Endometrial microvascular endothelial cells (primary cell): ENCODE measurements around the gene IL16. TPM values are rescaled to one million over a fixed set of nuclear protein-coding genes. Genes with fewer than 3 reads are reported as not detected.
"Not testable (repeated sequence)": the region's sequence is repeated elsewhere in the genome, so short reads cannot be mapped to it uniquely, and the experiment has no call there.

Experiments used
- in situ Hi-C: cut with HindIII; loops from 2 replicates; pipeline ENCODE4 v1.10.0; 2017; ENCODE audit warnings: low sequenced_read_pairs, low pct_unique_long_range_greater_than_20kb; ENCODE audit errors: inconsistent ontology term
- total RNA-seq: library from RNA; depleted of rRNA; stranded (reverse); fragments of >200 nt; gene quantifications from one replicate; pipeline ENCODE4 v1.2.3, GENCODE V29; 2015; ENCODE audit errors: inconsistent ontology term

IL16 gene
- total RNA-seq = not detected

DNA sequence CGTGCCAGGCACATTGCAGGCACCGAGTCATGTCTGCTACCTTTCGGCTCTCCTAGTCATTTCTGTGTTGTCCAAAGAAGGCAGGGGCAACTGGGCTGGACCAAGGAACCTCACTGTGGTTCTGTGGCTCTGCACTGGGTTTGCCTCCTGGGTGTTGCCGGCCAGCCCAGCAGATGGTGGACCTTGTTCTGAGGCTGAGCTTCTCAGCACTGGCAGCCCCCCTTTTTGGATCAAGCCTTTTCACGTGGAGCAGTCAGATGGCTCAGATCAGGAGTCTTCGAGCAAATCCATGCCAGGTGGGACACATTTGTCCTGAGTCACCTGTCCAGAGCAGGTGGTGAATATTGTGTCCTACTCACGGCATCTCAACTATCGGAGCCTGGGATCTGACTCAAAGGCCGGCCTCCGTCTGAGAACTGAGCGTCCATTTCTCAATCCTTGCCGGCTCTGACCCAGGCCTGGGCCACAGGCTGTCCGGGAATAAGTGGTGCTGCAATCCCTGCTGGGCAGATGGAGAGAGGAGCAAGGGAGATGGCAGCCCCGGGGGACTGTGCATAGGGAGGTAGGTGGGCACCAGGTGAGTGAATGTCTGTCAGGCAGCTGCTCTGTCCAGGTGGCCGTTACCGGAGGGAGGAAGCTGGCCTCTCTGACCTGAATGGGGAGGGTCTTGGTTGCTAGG is at the start of gene IL16:
Gene IL16 (plus strand): TSS at position 304 of the 679 bp plus-strand sequence. CDS start 28,521 bp downstream, outside the sequence.
- in situ Hi-C loops = no loop called here

DNA sequence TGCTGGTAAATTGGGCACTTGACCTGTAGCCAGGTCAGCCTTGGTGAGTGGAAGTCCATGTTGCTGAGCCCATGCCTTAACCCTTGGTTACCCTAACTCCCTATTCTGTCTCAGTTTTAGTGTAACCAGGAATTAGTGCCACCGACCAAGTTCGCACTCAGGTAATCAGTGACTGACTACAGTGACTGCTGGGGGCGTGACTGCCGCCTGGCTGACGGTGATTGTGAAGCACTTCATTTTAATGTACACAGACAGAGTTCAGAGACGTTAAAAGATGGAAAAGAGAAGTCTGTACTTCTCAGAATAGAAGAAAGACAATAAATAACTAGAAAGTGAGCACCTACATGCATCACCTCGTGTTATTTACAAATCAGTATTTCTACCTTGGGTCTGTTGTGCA is 45.3 kb upstream of the IL16 start:
- in situ Hi-C loops = no loop called here

DNA sequence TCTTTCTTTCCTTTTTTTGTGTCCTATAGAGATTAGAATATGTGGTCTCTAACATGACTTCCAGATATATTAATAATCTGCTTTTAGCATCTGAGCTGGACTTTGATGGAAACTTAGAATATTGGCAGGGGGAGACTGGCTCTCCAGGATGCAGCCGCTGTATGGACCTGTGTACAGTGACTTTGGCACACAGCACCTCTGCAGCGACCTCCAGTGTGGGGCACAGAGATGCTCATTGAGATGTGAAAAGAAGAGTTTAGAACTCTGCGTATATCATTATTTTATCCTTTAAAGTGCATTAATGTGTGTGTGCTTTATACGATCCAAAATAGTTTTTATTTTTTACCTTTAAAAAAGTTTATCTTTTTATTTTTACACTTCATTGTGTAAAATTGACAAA is 44.3 kb upstream of the IL16 start:
- in situ Hi-C loops = no loop called here

DNA sequence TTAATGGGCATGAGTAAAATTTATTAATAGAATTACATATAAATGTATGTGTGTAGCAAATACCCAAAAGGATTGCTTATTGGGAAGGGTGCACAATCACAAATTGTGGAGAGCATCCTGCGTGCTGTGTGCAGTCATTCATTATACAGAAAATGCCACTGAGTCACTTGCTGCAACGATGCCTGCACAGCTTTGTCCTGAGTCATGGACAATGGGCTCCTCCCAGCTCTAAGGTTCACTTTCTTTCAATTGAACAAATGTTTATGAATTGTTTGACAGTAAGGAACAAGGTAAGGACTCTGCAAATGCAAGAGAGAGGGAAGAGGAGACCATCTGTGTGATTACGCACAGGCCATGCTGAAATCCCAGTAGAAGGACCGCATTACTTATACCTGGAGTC is 43.9 kb upstream of the IL16 start:
- in situ Hi-C loops = no loop called here

DNA sequence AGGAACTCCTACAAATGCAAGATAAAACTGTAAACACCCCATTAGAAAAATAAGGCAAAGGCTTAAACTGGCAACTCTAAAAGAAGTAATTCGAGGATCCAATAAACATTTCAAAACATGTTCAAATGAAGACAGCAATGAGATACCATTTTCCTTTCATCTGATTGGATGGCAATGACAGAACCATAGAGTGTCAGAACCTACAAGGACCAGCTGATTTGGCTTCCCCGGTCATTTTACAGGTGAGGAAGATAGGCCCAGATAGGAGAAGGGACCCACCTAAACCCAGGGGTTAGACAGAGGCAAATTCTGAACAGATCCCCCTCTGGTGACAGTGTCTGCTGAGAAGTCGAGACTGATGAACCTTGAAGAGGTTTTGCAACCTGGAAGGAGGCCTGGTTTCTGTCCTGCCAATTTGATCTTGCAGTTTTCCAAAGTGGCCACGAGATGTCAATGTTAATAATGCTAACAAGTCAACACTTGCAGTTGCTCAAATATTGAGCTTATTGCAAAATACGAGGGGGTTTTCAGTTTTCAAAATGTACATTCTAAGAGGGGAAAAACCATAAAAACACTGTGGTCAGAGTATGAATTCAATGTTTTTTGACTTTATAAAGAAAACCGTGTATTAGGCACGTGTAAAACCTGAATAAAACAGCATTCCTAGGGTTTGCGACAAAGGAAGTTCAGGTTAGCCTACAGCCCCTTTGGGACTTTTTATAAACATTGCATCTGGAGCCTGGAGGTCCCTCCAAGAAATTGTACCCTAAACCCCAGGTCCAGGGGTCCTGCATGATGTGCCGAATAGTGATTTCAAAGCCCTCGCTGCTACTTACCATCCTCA is 41.1 kb upstream of the IL16 start:
- in situ Hi-C loops = no loop called here

DNA sequence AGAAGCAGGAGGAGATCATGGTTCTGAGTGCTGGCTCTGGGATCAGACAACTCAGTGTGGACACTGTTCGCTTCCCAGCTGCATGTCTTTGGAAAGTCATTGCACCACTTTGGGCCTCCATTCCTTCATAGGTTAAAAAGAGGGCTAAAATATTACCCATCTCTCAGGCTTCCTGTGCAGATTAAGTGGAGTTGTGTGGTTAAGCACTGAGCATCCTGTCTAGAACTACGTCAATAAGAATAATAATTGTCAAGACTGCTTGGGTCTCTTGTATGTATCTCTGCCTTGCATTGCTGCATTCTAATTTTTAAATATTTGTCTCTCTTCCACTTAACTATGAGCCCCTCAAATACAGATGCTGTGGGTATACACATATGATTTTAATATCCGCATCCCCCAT is 40.4 kb upstream of the IL16 start:
- in situ Hi-C loops = no loop called here

DNA sequence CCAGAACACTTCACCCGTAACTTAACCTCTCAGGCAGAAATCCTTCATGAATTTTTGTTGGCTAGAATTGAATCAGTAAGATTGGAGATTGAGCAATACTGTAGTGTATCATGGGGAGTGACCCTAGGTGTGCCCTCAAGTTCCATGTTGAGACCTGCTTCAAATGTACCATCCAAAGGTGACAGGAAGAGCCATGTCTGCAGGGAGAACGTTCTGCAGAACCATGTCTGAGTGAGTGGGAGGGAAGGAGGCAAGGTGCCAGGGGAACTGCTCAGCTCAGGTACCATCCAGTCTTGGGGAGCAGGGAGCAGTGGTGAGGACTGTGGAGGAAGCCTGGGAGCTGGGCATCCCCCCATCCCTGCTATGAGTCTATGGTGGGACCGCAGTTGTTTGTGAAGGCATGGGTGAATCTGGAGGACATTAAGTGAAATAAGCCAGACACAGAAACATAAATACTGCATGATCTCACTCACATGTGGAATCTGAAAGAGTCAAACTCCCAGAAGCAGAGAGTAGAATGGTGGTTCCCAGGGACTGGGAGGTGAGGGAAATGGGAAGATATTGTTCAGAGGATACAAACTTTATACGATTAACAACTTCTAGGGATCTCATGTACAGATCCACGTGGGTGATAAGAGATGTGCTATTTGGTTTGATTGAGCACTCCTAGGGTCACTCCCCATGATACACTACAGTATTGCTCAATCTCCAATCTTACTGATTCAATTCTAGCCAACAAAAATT is 39.3 kb upstream of the IL16 start:
- in situ Hi-C loops = no loop called here

DNA sequence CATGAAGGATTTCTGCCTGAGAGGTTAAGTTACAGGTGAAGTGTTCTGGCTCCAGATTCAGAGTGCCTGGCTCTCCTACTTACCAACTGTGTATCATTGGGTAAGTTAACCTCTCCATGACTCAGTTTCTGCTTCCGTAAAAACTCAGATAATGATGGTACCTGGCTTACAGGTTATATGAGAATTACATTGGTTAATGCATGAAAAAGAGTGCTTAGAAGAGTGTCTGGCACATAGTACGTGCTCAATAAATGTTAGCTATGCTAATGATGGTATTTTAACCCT is 38.8 kb upstream of the IL16 start:
- in situ Hi-C loops = no loop called here

DNA sequence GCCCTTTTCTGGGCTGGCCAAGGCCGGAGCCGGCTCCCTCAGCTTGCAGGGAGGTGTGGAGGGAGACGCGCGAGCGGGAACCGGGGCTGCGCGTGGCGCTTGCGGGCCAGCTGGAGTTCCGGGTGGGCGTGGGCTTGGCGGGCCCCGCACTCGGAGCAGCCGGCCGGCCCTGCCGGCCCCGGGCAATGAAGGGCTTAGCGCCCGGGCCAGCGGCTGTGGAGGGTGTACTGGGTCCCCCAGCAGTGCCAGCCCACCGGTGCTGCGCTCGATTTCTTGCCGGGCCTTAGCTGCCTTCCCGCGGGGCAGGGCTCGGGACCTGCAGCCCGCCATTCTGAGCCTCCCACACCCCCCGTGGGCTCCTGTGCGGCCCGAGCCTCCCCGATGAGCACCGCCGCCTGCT is 38.1 kb upstream of the IL16 start:
- in situ Hi-C loops = not testable (repeated sequence)

DNA sequence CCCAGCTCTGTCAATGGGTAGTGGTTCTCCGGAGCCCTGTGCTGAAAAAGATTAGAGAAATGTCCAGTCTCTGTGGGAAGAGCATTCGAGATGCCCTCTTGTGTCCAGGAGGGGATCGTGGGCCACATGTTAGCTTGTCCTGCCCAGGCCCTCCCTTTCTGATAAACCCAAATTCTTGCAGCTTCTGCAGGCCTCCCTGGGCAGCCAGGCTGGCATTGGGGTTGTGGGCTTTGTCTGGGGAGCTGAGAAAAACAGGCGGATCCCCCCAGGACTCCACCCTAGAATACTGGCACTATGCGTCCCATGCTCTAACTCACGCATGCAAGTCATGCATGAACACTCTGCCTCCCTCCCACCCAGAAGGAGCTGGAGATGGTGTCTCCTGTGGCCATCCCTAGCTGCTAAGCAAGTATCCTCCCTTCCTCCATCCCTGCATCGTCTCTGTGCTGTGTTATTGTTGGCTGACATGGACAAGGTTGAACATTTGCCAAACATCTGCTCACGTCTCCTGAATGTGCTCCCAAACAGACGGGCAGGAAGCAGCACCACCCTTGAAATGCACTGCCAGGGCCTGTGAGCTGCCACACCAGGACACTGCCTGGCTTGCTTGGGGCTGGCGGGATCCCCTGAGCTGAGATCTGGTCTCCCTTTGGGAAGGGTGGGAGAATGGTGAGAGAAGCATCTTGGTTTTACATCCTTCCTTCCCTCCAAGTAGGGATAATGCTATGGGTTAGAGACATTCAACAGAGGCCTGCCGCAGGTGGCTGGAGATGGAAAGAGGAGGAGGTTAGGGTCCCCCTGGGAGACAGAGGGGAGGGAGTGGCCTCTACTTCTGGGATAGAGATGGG is 36.1 kb upstream of the IL16 start:
- in situ Hi-C loops = no loop called here

DNA sequence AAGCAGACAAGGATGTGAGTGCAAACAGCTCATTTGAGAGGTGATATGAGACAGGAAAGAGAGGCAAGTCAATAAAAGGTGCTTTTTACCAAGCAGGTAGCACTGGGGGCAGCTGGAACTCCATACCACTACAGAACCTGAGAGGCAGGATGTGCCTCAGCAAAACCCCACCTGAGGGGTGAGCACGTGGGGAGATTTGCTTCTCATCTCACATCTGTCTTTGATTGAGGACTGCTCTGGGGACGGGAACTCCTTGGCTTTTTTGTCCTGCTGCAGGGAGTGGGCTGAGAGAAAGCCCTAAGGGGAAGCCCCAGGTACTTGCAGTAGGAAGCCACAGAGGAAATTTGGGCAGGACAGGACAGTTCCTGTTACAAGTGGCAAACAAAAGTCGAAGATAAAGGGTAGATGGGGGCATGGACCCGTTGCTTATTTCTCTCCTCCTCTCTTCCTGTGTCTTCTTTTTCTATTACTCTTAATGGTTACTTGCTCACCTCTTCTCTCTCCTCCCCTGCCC is 35.5 kb upstream of the IL16 start:
- in situ Hi-C loops = no loop called here

DNA sequence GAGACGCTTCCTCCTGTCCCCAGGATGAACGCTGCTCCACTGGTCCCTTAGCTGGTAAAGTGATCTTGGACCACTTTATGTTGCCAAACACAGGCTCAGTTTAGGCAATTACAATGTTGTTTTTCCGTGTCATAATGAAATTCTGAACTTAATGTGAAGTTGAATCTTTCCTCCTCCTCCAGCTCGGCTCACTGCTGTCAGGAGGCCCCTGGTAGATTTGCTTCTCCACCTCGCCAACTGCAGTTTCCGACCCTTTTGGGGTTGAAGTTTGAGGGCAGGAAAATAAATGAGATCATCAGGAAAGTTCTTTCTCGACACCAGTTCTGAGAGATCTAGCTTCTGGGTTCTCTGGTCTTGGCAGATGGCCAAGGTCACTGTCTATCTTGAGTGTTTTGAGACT is 34.8 kb upstream of the IL16 start:
- in situ Hi-C loops = no loop called here

DNA sequence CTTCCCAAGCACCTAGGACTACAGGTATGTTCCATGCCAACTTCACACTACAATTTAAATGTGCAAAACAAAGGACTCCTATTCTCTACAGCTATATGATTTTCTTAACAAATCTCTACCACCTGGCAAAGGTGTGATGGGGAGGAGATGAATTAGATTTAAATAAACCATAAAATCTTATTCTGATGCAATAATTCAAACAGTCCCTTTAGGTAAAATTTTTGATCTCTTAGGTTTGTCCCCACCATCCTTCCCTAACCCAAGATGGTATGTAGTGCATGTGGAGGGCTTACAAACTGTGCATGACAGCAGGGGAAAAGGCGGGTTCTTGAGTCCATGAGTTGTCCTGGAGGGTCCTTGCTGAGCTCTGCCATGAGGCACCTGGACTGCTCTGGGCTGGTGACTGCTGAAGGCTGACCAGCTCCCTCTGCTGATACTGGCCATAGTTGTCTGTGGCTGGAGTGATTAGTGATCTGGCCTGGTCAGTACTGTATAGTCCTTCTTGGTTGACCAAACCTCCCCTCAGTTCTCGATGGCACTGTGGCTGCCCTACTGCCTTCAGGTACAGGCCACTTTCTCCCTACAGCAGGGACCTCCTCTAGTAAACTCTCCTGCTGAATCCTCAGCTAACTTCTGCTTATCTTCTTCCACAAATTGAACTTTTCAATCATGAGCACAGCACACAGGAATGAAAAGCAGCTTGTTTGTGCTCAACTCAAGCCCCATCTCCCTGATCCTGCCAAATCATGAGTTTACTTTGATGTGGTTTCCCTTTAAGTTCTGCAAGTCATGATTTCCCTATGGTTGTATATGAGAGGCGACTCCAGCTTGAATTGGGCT is 32.5 kb upstream of the IL16 start:
- in situ Hi-C loops = no loop called here

DNA sequence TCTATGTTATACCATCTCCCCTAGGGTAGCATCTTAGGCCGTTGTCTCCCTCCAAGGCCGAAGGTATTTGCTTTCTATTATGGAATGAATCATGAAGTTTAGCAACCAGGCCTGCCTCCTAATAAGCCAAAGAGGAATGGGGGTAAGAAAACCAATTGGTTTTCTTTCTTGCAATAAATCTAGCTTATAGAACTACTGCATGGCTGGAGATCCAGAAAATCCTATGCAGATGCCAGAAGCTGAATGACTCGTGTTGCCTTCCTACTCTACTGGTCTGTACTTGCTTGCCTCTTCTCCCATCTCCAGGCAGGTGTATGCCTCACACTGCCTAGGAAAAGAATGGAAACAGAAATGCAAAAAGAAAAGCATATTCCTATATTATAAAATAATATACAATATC is 31.1 kb upstream of the IL16 start:
- in situ Hi-C loops = no loop called here

DNA sequence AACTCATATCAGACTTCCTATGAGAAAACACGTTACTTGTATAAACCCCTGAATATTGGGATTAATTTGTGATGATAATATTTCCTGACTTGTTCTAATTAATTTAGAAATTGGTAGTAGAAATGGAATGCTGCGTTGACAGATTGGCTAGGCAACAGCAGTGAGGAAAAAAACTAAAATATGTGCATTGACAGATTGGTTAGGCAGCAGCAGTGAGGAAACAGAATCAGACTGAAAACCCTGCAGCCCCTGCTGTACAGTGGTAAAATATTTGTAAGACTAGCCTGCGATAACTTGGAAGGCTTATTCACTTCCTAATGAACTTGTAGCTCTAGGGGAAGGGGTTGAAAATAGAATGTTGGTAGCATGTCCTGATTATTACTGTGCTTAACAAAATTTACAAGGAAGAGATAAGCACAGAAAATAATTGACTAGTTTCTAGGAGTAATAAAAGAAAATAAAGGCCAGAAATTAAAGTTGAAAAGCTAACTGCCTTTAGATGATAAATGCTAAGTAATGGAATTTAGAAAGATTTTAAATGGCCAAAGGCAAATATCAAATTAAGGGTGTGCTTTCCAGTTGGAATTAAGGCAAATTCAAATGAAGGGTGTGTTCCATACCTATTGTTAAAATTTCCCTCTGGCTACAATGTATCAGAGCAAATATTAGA is 29.9 kb upstream of the IL16 start:
- in situ Hi-C loops = no loop called here

DNA sequence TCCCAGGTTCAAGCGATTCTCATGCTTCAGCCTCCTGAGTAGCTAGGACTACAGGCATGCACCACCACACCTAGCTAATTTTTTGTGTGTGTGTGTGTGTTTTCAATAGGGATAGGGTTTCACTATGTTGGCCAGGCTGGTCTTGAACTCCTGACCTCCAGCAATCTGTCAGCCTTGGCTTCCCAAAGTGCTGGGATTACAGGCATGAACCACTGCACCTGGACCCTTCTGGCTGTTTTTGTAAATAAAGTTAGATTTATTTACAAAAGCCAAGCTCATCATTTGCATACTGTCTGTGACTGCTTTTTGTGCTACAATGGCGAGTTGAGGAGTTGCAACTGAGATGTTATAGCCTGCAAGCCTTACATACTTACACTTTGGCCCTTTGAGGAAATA is 28.6 kb upstream of the IL16 start:
- in situ Hi-C loops = no loop called here

DNA sequence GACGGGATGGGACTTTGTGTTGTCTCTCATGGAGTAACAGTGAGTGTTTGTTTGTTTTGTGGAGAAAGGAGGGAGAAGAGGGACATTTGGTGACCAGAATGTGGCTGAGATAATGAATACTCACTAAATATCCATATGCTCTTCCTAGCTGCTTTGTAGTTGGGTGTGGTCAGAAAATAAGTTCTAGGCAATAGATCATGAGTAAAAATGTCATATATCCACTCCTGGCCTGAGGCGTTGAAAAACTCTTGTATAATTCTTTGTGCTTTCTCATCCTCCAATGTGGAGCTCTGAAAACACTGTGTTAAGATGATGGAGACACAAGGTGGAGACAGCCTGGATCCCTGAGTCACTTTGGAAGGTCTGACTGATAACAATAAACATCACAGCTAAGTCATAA is 28.0 kb upstream of the IL16 start:
- in situ Hi-C loops = no loop called here

DNA sequence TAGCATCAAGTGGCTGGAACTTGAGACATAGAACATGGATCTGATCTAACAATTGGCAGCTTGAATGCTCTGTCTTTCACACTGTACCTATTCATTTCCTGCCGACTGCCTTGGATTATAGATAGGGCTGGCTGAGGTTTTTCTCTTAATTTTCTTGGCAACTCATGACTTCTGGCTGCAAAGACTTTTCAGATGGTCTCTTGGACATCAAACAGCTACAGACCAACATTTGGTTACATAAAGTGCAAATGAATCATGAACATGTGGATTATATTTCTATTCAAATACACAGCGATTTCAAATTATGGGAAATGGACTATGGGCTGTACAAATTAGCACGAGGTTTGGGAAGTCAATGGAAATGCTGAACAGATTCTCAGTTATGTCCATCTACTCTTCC is 26.2 kb upstream of the IL16 start:
- in situ Hi-C loops = loop anchor here (10.0 kb wide), 1 partner anchor 124 kb away; no protein-coding TSS in a partner anchor
